ENCODE results near the gene H6PD.

GRCh38 chr1:9238550-9238949 is 4.0 kb downstream of the H6PD start:
- no peak for TF ChIP-seq POLR2AphosphoS5 (IDR thresholded peaks at IDR 0.05; ENCODE audit: low read depth)
- no peak for TF ChIP-seq CTCF (IDR thresholded peaks at IDR 0.05; ENCODE audit: insufficient read depth, low read length)
